Erythroblast (primary cell): Measurements from ENCODE around the gene FRMPD2.

Experiments used
- GATA1 ChIP-seq: IDR thresholded peaks from 2 replicates; pipeline ENCODE4 v1.6.1; 2011; ENCODE audit warnings: low read depth, mild to moderate bottlenecking, control low read depth, low read length, moderate library complexity
- POLR2A ChIP-seq: IDR thresholded peaks from 2 replicates; pipeline ENCODE4 v1.6.1; 2011; ENCODE audit warnings: mild to moderate bottlenecking, low read length

DNA sequence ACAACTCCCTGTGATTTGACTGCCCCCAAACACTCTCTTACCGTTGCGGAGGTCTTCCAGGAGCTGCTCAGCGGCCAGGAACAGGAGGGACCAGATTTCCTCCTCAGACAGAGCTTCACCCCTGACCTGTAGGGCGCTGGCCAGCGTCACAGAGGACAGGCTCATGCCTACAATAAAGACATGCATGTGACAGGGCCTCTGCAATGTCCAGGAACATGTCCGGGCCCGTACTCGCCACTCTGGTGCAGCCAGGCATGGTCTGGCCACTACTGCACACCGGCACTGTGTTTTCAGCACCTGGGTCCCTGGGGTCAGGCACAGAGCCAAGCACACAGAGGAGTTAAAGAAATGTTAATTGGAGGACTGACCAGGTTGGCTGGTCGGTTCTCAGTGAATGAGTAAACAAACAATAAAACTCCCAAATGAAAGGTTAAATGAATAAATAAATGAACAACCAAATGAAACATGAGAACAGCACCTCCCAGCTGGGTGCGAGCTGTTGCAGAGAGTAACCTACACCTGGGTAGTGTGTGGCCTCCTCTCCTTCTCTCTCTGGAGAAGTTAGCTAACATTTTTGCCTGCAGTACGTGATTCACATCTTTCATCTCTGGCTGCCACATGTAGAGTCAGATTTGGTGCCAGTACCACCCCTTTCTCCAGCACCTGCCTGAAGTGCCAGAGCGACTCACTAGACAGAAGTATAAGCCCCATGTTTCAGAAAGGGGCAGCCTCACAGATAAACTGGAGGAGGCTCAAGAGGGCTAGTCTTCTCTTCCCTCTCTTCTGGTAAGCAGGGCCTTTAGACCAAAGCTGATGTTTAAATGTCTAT, 22.8 kb downstream of the FRMPD2 start:
- TF ChIP-seq POLR2A: no peak
- TF ChIP-seq GATA1: no peak
